Sigmoid colon (tissue), 7 donors: ENCODE measurements around the gene SLC6A11. TPM values are rescaled to one million over a fixed set of nuclear protein-coding genes. Genes with fewer than 3 reads are reported as not detected.

ENCODE experiments used
- DNase-seq: peaks from one replicate; pipeline ENCODE4 v3.0.0-alpha.2; 2019
- H3K27ac ChIP-seq, 4 donors: fragments of 200-600 bp; sonication (generic); one replicate each; pipeline ENCODE4 v1.5.1; 2016 to 2019; ENCODE audit warnings: mild to moderate bottlenecking in 1 of 4
- H3K27me3 ChIP-seq, 3 donors: fragments of 200-600 bp; sonication (generic); one replicate each; pipeline ENCODE4 v1.5.1; 2019; ENCODE audit warnings: mild to moderate bottlenecking in 1 of 3
- H3K36me3 ChIP-seq, 4 donors: fragments of 200-600 bp; sonication (generic); one replicate each; pipeline ENCODE4 v1.5.1; 2016 to 2019
- H3K4me1 ChIP-seq, 4 donors: fragments of 200-600 bp; sonication (generic); one replicate each; pipeline ENCODE4 v1.5.1; 2017 to 2019
- H3K4me3 ChIP-seq, 4 donors: fragments of 200-600 bp; sonication (generic); one replicate each; pipeline ENCODE4 v1.5.1; 2017 to 2019; ENCODE audit warnings: mild to moderate bottlenecking in 2 of 4, moderate library complexity in 1 of 4
- H3K9me3 ChIP-seq, 4 donors: fragments of 200-600 bp in 3 of 4; sonication (generic) in 3 of 4; one replicate each; pipeline versions ENCODE4 v1.5.1 to v1.6.1; 2013 to 2019
- EP300 ChIP-seq, 4 donors: sonication (generic); formaldehyde crosslinking; IDR thresholded peaks; one replicate each; pipeline ENCODE4 v1.6.1; 2017; ENCODE audit warnings: antibody characterized with exemption in 4 of 4
- POLR2A ChIP-seq, 2 donors: fragments of 450-650 bp; IDR thresholded peaks; one replicate each; pipeline ENCODE4 v1.6.1; 2016; ENCODE audit warnings: antibody characterized with exemption in 2 of 2, mild to moderate bottlenecking in 2 of 2, moderate library complexity in 2 of 2
- POLR2AphosphoS5 ChIP-seq, 4 donors: sonication (generic); formaldehyde crosslinking; IDR thresholded peaks; one replicate each; pipeline ENCODE4 v1.6.1; 2017; ENCODE audit warnings: antibody characterized with exemption in 4 of 4
- WGBS, 2 donors: extraction: QIAGEN DNeasy Blood & Tissue Kit; methylation state at CpG; one replicate each; pipeline ENCODE4 v1.1.7; 2013; 5-methylcytosine and 5-hydroxymethylcytosine counted together
- intact Hi-C: fragments of 100-400 bp; cut with DNase I; formaldehyde crosslinking; loops from one replicate; pipeline ENCODE4 v1.15.1; 2023
- polyA plus RNA-seq, 3 donors: library from polyadenylated mRNA; stranded (reverse); fragments of 200-250 nt; gene quantifications; one replicate each; pipeline ENCODE4 v1.2.3, GENCODE V29; 2013
- total RNA-seq, 4 donors: library from RNA; depleted of rRNA; stranded (reverse); fragments of >200 nt; gene quantifications; one replicate each; pipeline ENCODE4 v1.1.0, GENCODE V29; 2016
- TF ChIP-seq, protein P1 (sequence below), 4 experiments: fragments of 450-650 bp in 3 of 4; fragments of 200-600 bp in 1 of 4; IDR thresholded peaks; one replicate each; pipeline ENCODE4 v1.5.1; 2016 to 2019; ENCODE audit warnings: antibody characterized with exemption in 4 of 4, mild to moderate bottlenecking in 3 of 4, moderate library complexity in 2 of 4
- donor health status: healthy with polysubstance abuse.
- donor health status: Bipolar disorder and iron deficiency.
- donor health status: healthy.

The SLC6A11 gene
- total and polyA plus RNA-seq, 7 donors, result 0.03 to 0.14 TPM; not detected in 5

DNA sequence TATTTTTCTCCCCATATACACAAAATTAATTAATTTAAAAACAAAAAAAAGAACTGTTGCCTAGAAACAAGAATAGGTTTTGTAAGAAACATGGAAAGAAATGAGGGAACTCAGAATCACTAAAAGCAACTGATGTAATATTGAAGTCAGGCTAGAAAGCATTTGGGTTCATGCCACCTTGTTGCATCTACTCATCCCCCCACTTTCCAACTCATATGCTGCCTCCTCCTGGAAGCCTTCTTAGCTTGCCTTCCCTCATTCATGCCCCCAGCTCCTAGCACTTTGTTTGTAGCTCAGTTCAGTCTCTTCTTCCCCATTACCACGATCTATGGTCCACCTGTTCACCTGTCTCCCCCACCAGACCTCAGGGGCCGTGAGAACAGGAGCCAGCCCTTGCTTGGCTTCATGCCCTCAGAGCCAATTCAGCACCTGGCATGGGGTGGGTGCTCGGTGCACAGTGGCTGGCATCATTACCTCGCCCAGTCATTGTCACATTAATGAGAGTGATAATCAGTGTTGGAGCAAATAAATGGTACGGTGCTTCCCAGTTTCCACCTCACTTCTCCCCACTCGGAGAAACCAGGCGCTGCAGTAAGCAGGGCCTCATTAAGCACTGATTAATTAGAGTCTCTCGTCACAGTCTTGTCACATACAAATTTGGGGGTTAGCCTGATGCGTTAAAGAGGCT, 114.1 kb downstream of the SLC6A11 start:
- no peak overlapping the region for H3K27ac ChIP-seq
- H3K36me3 ChIP-seq, result no peaks in the 10 kb centered on the region
- no peaks in the 10 kb centered on the region for H3K9me3 ChIP-seq
- TF ChIP-seq POLR2A (IDR thresholded peaks at IDR 0.05) (no peak), EP300 (IDR thresholded peaks at IDR 0.05) (no peak), POLR2AphosphoS5 (IDR thresholded peaks at IDR 0.05) (no peak)
- TF ChIP-seq, protein P1, sequence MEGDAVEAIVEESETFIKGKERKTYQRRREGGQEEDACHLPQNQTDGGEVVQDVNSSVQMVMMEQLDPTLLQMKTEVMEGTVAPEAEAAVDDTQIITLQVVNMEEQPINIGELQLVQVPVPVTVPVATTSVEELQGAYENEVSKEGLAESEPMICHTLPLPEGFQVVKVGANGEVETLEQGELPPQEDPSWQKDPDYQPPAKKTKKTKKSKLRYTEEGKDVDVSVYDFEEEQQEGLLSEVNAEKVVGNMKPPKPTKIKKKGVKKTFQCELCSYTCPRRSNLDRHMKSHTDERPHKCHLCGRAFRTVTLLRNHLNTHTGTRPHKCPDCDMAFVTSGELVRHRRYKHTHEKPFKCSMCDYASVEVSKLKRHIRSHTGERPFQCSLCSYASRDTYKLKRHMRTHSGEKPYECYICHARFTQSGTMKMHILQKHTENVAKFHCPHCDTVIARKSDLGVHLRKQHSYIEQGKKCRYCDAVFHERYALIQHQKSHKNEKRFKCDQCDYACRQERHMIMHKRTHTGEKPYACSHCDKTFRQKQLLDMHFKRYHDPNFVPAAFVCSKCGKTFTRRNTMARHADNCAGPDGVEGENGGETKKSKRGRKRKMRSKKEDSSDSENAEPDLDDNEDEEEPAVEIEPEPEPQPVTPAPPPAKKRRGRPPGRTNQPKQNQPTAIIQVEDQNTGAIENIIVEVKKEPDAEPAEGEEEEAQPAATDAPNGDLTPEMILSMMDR (IDR thresholded peaks at IDR 0.05), result no peak
- no peak overlapping the region for H3K4me3 ChIP-seq
- DNase-seq, result peak; percentile 32
- intact Hi-C loops, result no loop called here
- H3K27me3 ChIP-seq, result no peaks in the 10 kb centered on the region
- WGBS, 2 donors, result 72 to 85% methylated on average over 9 of the region's 9 CpGs
- no peaks in the 10 kb centered on the region for H3K4me1 ChIP-seq

DNA sequence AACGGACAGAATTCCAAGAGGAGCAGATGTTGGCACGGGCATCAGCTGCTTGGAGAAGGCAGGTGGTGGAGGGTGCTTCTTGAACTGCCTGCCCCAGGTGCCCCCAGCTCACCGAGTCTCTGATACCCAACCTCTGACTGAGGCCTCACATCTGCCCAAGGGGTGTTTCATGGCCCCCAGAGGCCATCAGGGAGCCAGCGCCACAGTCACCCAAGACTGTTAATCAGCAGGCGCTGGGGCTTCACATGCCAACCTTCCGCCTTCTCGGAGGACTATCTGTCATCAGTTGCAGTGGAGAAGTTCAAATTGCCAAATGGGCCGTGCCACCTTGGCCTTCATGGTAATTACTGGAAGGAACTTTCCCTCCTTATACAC, 114.6 kb downstream of the SLC6A11 start:
- DNase-seq, result no peak
- Histone ChIP-seq H3K36me3 (no peaks in the 10 kb centered on the region), H3K27me3 (no peaks in the 10 kb centered on the region), H3K9me3 (no peaks in the 10 kb centered on the region), H3K4me3 (no peak overlapping the region), H3K4me1 (no peaks in the 10 kb centered on the region), H3K27ac (no peak overlapping the region)
- 75 to 86% methylated on average over 8 of the region's 8 CpGs for WGBS, 2 donors
- no peak for TF ChIP-seq POLR2A (IDR thresholded peaks at IDR 0.05)
- TF ChIP-seq, protein P1 (IDR thresholded peaks at IDR 0.05), result no peak
- intact Hi-C loops, result no loop called here

DNA sequence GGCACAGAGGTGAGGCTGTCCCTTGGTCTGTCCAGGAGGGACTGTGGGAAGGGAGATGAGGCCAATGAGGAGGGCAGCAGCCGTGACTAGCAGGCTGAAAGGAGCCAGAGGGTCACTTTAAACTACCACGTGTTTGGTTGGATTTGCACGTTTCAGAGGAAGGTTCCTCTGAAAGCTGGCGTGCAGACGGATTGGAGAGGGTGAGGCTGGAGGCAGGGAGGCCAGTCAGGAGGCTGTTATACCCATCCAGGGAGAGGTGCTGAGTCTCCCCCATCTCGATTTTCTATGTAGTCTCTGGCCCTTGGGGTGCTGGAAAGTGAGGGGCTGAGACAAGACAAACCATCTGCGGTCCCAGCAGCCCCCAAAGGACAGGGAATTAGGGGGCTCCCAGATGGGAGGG, 116.6 kb downstream of the SLC6A11 start:
- DNase-seq, result peak; percentile 8
- Histone ChIP-seq H3K27ac (no peak overlapping the region), H3K9me3 (no peaks in the 10 kb centered on the region), H3K4me3 (no peak overlapping the region), H3K4me1 (no peaks in the 10 kb centered on the region), H3K27me3 (no peaks in the 10 kb centered on the region), H3K36me3 (no peaks in the 10 kb centered on the region)
- intact Hi-C loops, result no loop called here
- 65 to 75% methylated on average over 7 of the region's 7 CpGs for WGBS, 2 donors
- no peak for TF ChIP-seq POLR2AphosphoS5 (IDR thresholded peaks at IDR 0.05)
- no peak for TF ChIP-seq EP300 (IDR thresholded peaks at IDR 0.05)
- TF ChIP-seq POLR2A (IDR thresholded peaks at IDR 0.05), result no peak
- TF ChIP-seq, protein P1 (IDR thresholded peaks at IDR 0.05), result no peak

DNA sequence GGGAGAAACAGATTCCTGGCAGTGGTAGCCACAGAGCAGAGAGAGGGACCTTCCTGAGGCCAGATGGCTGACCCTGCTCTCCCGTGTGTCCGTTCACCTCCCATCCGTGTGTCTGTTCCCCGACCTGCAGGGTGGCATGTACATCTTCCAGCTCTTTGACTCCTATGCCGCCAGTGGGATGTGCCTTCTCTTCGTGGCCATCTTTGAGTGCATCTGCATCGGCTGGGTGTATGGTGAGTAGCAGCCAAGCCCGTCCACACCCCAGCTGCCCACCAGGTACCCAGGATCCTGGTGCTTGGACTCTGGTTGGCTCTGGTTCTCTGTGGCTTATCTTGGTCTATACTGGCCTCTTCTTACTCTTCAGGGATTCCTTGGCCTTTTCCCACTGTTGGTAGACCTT, 117.0 kb downstream of the SLC6A11 start:
- intact Hi-C loops, result no loop called here
- Histone ChIP-seq H3K4me3 (no peak overlapping the region), H3K9me3 (no peaks in the 10 kb centered on the region), H3K27ac (no peak overlapping the region), H3K36me3 (no peaks in the 10 kb centered on the region), H3K4me1 (no peaks in the 10 kb centered on the region), H3K27me3 (no peaks in the 10 kb centered on the region)
- TF ChIP-seq, protein P1 (IDR thresholded peaks at IDR 0.05), result no peak
- peak; percentile 50 for DNase-seq
- WGBS, 2 donors, result 90% methylated on average over 8 of the region's 8 CpGs

DNA sequence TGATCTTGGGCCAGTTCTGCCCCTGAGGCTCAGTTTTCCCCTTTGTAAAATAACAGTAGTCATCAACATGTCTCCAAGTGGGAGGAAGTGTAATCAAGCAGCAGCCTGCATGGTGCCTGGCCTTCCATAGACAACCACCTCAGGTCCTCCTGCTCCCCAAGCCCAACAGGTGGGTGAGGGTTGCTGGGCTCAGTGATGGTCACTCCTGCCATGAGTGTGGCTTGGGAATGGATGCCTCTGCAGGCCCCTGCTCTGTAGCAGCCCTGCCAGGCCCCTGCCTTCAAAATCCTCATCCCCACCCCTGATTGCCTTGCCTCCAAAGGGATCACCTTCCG, 117.4 kb downstream of the SLC6A11 start:
- Histone ChIP-seq H3K27ac (no peak overlapping the region), H3K27me3 (no peaks in the 10 kb centered on the region), H3K9me3 (no peaks in the 10 kb centered on the region), H3K4me1 (no peaks in the 10 kb centered on the region), H3K4me3 (no peak overlapping the region), H3K36me3 (no peaks in the 10 kb centered on the region)
- peak; percentile 38 for DNase-seq
- intact Hi-C loops, result no loop called here
- TF ChIP-seq, protein P1 (IDR thresholded peaks at IDR 0.05), result no peak
- TF ChIP-seq EP300 (IDR thresholded peaks at IDR 0.05), result no peak
- TF ChIP-seq POLR2AphosphoS5 (IDR thresholded peaks at IDR 0.05), result no peak
- no peak for TF ChIP-seq POLR2A (IDR thresholded peaks at IDR 0.05)
- WGBS, 2 donors, result 64 to 65% methylated on average over 1 of the region's 1 CpG
